Activated naive CD4-positive, alpha-beta T cell treated with Interleukin-2 at 50 U/mL for 16 hours (primary cell): Measurements from ENCODE around the gene AP1G1.
"Not testable (repeated sequence)": the region's sequence is repeated elsewhere in the genome, so short reads cannot be mapped to it uniquely, and the experiment has no call there.

Source experiments
- DNase-seq: peaks from one replicate; pipeline ENCODE4 v3.0.0-alpha.2; 2020

AP1G1 gene

DNA sequence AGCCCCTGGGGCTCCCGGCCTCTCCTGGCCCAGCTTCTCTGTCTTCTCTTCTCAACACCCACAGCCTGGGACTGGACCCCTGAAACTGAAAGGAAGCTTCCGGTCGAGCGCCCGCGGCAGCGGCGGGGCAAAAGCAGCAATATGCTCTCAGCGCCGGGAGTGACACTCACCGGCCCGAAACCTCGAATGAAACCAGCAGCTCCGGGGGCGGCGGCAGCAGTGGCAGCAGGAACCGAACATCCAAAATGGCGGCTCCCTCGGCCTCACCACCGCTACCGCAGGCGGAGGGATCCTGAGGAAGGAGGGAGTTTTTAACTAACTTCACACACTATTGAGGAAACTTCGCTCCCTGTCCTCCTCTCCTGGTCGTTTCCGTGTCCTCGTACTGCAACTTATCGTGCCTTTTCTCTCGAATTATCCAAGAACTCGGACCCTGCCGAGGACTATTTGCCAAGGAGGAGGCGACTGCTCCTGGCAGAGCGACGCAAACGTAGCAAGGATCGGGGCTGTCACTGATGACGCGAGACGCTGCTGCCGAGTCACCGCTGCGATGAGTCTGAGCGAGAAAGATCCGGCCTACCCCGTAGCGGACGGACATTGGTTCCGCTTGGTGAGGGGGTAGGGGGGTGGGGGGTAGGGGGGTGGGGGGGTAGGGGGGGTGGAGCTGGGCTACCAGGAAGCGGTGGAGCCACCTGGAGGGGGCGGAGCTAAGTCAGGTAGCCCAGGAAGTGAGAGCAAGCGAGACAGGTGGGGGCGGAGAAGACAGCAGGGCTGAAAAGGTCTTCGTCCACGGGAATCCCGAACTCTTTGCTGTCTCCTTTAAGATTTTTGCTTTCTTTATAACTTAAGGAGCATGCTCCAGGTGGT lies at the start of gene AP1G1:
AP1G1 (minus strand) TSS at position 242 of the 867 bp plus-strand sequence. CDS start 19,355 bp downstream, outside the sequence.
- peak; percentile 93 for DNase-seq

DNA sequence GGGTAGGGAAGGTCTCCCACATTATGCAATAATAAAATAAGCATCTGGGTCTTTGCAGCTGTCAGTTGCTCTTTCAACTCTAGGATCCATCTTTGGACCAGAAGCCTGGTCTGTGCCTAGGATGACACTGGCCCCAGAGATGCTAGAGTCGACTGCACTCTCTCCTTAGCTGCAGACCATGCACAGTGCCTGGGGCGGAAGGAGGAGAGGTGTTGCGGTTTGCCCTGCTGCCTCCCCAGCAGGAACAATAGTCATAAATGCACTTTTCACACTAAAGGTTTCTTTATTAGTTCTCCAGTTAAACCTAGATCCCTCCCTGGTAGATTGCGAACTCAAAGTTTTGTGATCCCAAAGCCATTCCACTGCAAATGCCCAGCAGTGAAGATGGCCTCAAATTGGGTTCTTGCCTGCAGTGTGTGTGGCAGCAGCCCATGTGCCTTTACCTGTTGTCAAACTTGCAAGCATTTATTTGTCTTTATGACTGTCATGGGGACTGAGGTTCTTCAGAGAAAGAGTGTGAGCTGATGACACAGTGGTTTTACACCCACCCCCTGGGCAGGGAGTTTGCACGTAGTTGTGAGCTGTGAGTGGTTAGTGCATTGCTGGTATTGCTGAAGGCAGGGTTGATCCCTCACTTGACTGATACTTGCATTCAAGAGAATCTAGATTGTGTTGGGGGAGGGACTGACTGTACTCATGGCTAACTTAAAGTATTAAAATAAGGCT lies 47.5 kb upstream of the AP1G1 start:
- DNase-seq = peak; percentile 41

- no peak for DNase-seq
Measured at GRCh38 chr16:71854369-71854948, 45.8 kb upstream of the AP1G1 start.

DNA sequence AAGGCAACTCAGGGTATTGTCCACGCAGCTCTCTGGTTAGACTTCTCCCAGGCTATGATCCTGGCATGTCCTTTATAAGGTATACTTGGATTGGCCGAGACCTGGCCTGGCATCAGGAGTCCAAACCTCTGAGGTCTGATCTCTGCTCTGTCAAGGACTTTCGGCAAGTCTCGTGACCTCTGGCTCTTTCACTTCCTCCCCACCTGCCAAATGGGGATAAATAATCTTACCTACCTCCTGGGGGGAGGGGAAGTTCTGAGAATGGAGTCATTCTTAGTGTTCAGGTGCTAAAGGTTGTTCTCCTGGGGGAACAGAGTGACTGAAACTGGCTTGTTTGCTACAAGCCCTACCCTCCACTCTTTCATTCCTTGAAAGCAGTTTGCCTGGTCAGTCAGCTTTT lies 44.8 kb upstream of the AP1G1 start:
- no peak for DNase-seq

- DNase-seq = no peak
Measured at GRCh38 chr16:71852561-71852960, 43.9 kb upstream of the AP1G1 start.

DNA sequence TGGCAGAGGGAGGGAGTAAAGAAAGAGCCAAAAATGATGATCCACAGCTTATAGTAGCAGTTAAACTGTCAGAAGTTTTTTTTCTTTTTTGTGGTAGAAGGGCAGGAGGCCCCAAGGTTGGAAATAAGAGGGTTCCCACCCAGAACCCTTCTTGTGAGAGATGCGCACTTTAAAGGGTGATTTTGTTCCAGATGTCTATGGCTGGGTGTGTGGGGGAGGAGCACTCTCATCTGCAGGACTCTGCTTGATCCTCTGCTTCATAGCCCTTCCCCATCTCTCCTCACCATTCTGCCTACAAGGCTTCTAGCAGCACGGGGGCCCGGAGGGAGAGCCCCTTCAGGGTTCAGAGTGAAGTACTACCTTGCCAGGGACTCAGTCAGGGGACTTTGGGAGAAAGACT lies 43.5 kb upstream of the AP1G1 start:
- DNase-seq = no peak

GRCh38 chr16:71851746-71852145 lies 43.1 kb upstream of the AP1G1 start:
- no peak for DNase-seq

GRCh38 chr16:71848622-71849021 lies 40.0 kb upstream of the AP1G1 start:
- DNase-seq = no peak

GRCh38 chr16:71847096-71847495 lies 38.5 kb upstream of the AP1G1 start:
- DNase-seq = no peak

GRCh38 chr16:71846431-71846830 lies 37.8 kb upstream of the AP1G1 start:
- peak; percentile 24 for DNase-seq

GRCh38 chr16:71845639-71846430 lies 37.2 kb upstream of the AP1G1 start, which contains the start of gene ATXN1L:
Gene ATXN1L (plus strand): TSS chr16:71845976. CDS start chr16:71849741, 3,765 bp downstream.
- peak; percentile 93 for DNase-seq

- DNase-seq = no peak
Measured at GRCh38 chr16:71843572-71843971, 34.9 kb upstream of the AP1G1 start.

GRCh38 chr16:71840052-71840451 lies 31.4 kb upstream of the AP1G1 start:
- DNase-seq = no peak

GRCh38 chr16:71837150-71837549 lies 28.5 kb upstream of the AP1G1 start:
- no peak for DNase-seq

DNA sequence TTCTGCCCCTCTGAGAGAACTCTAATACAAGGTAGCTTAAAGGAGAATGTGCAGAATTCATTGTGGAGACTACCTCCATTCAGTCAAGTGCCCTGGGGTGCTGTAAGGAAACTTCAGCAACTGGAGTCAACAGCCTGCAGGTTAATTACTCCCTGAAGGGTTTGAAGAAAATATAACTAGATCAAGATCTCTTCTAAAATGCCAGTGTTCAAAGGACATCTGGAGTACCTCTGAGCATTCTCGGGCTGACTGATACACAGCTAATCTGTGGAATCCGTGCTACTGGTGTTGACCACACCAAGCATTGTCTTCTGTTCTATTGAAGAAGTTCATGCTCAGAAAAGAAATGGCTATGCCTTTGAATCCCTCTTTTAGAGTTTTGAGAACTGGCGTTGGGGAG lies 25.7 kb upstream of the AP1G1 start:
- DNase-seq = no peak

- DNase-seq = not testable (repeated sequence)
Measured at GRCh38 chr16:71832112-71832511, 23.5 kb upstream of the AP1G1 start.

DNA sequence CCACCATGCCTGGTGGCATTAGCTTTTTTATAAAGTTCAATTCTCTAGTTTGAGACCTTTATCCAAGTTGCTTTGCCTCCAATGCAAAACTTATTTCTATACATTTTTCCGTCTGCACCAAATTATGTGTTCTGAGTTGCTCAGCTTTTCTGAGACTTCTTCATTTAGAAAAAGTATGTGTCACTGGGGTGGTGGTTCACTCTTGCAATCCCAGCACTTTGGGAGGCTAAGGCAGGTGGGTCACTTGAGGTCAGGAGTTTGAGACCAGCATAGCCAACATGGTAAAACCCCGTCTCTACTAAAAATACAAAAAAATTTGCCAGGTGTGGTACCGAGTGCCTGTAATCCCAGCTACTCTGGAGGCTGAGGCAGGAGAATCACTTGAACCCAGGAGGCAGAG lies 23.1 kb upstream of the AP1G1 start:
- not testable (repeated sequence) for DNase-seq

DNA sequence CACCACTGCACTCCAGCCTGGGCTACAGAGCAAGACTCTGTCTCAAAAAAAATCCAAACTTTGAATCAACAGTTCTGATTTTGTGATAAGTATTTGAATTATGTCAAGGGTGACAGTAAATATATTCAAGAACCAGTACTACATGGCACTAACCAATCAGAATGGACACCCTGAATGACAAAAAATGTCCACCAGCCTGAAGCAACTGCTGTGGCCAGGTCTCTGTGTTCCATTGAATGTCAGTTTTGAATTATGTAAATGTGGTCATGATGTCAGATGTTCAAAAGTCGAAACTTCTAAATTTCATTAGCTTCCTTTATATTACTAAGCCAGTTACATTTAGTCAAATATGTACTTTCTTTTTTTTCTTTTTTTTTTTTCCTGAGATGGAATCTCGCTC lies 21.7 kb upstream of the AP1G1 start:
- DNase-seq = no peak

DNA sequence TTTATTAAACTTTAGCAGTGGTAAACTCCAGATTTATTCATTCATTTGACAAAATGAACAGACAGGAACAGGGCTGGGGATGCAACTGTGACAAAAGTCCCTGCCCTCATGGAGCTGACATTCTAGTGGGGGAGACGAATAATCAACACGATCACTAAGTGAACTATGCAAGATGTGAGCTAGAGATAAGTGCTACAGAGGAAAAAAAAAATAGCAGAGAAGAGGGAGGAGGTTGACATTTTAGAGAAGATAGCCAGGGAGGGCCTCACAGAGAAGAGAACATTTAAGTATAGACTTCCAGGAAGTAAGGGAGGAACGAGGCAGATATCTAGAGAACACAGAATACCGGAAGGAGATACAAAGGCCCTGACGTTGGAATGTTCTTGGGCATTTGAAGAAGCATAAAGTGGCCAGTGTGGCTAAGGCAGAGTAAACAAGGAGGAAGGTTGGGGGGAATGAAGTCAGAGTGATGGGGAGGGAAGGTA lies 17.9 kb upstream of the AP1G1 start:
- DNase-seq = no peak

DNA sequence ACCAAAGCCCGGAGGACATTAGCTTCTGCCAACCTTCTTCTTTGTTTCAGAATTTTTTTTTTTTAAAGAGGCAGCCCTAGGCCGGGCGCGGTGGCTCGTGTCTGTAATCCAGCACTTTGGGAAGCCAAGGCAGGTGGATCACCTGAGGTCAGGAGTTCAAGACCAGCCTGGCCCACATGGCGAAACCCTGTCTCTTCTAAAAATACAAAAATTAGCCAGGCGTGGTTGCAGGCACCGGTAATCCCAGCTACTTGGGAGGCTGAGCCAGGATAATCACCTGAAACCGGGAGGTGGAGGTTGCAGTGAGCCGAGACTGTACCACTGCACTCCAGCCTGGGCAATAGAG lies 8.5 kb upstream of the AP1G1 start:
- DNase-seq = not testable (repeated sequence)

DNA sequence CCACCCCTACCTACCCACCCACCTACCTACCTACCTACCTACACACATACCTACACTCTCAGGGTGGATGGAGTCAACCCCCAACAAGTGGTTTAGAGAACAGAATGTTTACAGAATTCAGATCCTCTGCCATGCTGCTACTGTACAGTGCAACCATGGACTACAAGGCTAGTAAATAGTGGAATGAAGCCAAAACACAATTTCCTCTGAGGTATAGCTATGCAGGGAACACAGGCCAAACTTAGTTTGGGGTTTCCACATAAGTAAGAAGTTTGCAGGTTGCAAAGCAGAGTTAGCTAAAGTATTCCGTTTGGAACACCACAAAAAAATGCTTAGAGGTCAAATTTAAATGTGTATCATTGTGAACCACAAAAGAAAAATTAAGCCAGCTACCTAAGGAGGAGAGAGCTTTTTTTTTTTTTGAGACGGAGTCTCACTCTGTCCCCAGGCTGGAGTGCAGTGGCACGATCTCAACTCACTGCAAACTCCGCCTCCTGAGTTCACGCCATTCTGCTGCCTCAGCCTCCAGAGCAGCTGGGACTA lies 2.7 kb upstream of the AP1G1 start:
- no peak for DNase-seq

DNA sequence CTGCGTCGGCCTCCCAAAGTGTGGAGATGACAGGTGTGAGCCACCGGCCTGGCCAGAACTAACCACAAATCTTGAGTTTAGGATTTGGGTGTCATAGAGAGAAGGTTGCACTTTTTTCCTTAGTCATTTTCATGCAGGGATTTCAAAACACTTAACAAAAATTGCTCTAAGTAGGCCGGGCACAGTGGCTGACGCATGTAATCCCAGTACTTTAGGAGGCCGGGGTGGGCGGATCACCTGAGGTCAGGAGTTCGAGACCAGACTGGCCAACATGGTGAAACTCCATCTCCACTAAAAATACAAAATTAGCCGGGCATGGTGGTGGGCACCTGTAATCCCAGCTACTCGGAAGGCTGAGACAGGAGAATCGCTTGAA lies 1.5 kb upstream of the AP1G1 start:
- DNase-seq = not testable (repeated sequence)
